ENCODE measurements around the gene HSPA9.
"Not testable (repeated sequence)": the region's sequence is repeated elsewhere in the genome, so short reads cannot be mapped to it uniquely, and the experiment has no call there.

The HSPA9 gene

GRCh38 chr5:138528744-138529469, 46.3 kb downstream of the HSPA9 start:
- no peak for DNase-seq

- no peak for DNase-seq
Observed at GRCh38 chr5:138528208-138528607, 47.0 kb downstream of the HSPA9 start.

GRCh38 chr5:138527170-138527569, 48.0 kb downstream of the HSPA9 start:
- DNase-seq: no peak

- DNase-seq: no peak
Observed at GRCh38 chr5:138523406-138523805, 51.8 kb downstream of the HSPA9 start.

GRCh38 chr5:138520971-138521370, 54.2 kb downstream of the HSPA9 start:
- DNase-seq: no peak

- no peak for DNase-seq
Observed at GRCh38 chr5:138517437-138517836, 57.8 kb downstream of the HSPA9 start.

GRCh38 chr5:138515556-138516245, 59.5 kb downstream of the HSPA9 start:
- DNase-seq: no peak

- no peak for DNase-seq
Observed at GRCh38 chr5:138514021-138514420, 61.2 kb downstream of the HSPA9 start.

- DNase-seq: no peak
Observed at GRCh38 chr5:138508958-138509357, 66.2 kb downstream of the HSPA9 start.

- DNase-seq: not testable (repeated sequence)
Observed at GRCh38 chr5:138507485-138507884, 67.7 kb downstream of the HSPA9 start.

GRCh38 chr5:138506370-138507306, 68.6 kb downstream of the HSPA9 start:
- no peak for DNase-seq

GRCh38 chr5:138504799-138505198, 70.4 kb downstream of the HSPA9 start:
- DNase-seq: no peak
